Memory B cell (primary cell): ENCODE data around the gene NOTUM.
A peak's percentile ranks its signal among the peaks of the same experiment; 100 is the strongest.
"Not testable (repeated sequence)": the region's sequence is repeated elsewhere in the genome, so short reads cannot be mapped to it uniquely, and the experiment has no call there.

Source experiments
- ATAC-seq: fragments of 150-1000 bp; cut with Tn5 transposase; 2 replicates; pipeline ENCODE4 v1.10.0; 2021; ENCODE audit warnings: low read depth, mild to moderate bottlenecking, moderate library complexity
- DNase-seq, 2 donors: peaks; one replicate each; pipeline ENCODE4 v3.0.0; 2022; ENCODE audit warnings: low spot score in 2 of 2
- H3K27ac Mint-ChIP-seq: one replicate; pipeline ENCODE4 v1.8.0; 2022; ENCODE audit warnings: mild to moderate bottlenecking, moderate library complexity, mixed read lengths
- H3K27me3 Mint-ChIP-seq: one replicate; pipeline ENCODE4 v1.8.0; 2022; ENCODE audit warnings: mixed read lengths
- H3K36me3 Mint-ChIP-seq: one replicate; pipeline ENCODE4 v1.8.0; 2022; ENCODE audit warnings: mild to moderate bottlenecking, mixed read lengths
- H3K4me1 Mint-ChIP-seq: one replicate; pipeline ENCODE4 v1.8.0; 2022; ENCODE audit warnings: mixed read lengths
- H3K4me3 Mint-ChIP-seq: one replicate; pipeline ENCODE4 v1.8.0; 2022; ENCODE audit warnings: mild to moderate bottlenecking, moderate library complexity, mixed read lengths
- H3K9me3 Mint-ChIP-seq: one replicate; pipeline ENCODE4 v1.8.0; 2022; ENCODE audit warnings: mixed read lengths

Gene NOTUM

GRCh38 chr17:81925860-81926450, 35.0 kb downstream of the NOTUM start:
- ATAC-seq (no peak), DNase-seq (no peak)
- H3K27ac Mint-ChIP-seq = peak overlapping the region; percentile 85
- H3K27me3 Mint-ChIP-seq = peaks cover 2% of the 10 kb centered on the region
- H3K36me3 Mint-ChIP-seq = peaks cover 8% of the 10 kb centered on the region
- peak overlapping the region; percentile 81 for H3K4me3 Mint-ChIP-seq
- H3K9me3 Mint-ChIP-seq = no peaks in the 10 kb centered on the region
- peaks cover 12% of the 10 kb centered on the region for H3K4me1 Mint-ChIP-seq

- Mint-ChIP-seq H3K27ac (no peak overlapping the region), H3K9me3 (no peaks in the 10 kb centered on the region), H3K36me3 (peaks cover 8% of the 10 kb centered on the region), H3K27me3 (peaks cover 2% of the 10 kb centered on the region), H3K4me3 (peak overlapping the region; percentile 21), H3K4me1 (peaks cover 12% of the 10 kb centered on the region)
- ATAC-seq = no peak
- no peak for DNase-seq
Measured at GRCh38 chr17:81924557-81925532, 36.1 kb downstream of the NOTUM start.

GRCh38 chr17:81923302-81924260, 37.4 kb downstream of the NOTUM start:
- DNase-seq (no peak), ATAC-seq (no peak)
- Mint-ChIP-seq H3K4me1 (peaks cover 12% of the 10 kb centered on the region), H3K9me3 (no peaks in the 10 kb centered on the region), H3K27ac (no peak overlapping the region), H3K36me3 (peaks cover 8% of the 10 kb centered on the region), H3K27me3 (no peaks in the 10 kb centered on the region), H3K4me3 (no peak overlapping the region)

GRCh38 chr17:81922566-81923301, 38.3 kb downstream of the NOTUM start:
- ATAC-seq (no peak), DNase-seq (no peak)
- Mint-ChIP-seq H3K36me3 (peaks cover 9% of the 10 kb centered on the region), H3K4me1 (peaks cover 17% of the 10 kb centered on the region), H3K4me3 (no peak overlapping the region), H3K27me3 (no peaks in the 10 kb centered on the region), H3K9me3 (no peaks in the 10 kb centered on the region), H3K27ac (no peak overlapping the region)

GRCh38 chr17:81921996-81922565, 38.9 kb downstream of the NOTUM start:
- ATAC-seq = no peak
- no peak overlapping the region for H3K27ac Mint-ChIP-seq

GRCh38 chr17:81921537-81921862, 39.5 kb downstream of the NOTUM start:
- DNase-seq (no peak), ATAC-seq (no peak)
- no peak overlapping the region for H3K4me3 Mint-ChIP-seq
- no peaks in the 10 kb centered on the region for H3K9me3 Mint-ChIP-seq
- no peaks in the 10 kb centered on the region for H3K27me3 Mint-ChIP-seq
- no peak overlapping the region for H3K27ac Mint-ChIP-seq
- peaks cover 9% of the 10 kb centered on the region for H3K36me3 Mint-ChIP-seq
- H3K4me1 Mint-ChIP-seq = peaks cover 23% of the 10 kb centered on the region

More at GRCh38 chr17:81921996-81922565, 38.9 kb downstream of the NOTUM start:
- DNase-seq = no peak
- peaks cover 9% of the 10 kb centered on the region for H3K36me3 Mint-ChIP-seq
- peaks cover 20% of the 10 kb centered on the region for H3K4me1 Mint-ChIP-seq
- H3K9me3 Mint-ChIP-seq = no peaks in the 10 kb centered on the region
- H3K27me3 Mint-ChIP-seq = no peaks in the 10 kb centered on the region
- H3K4me3 Mint-ChIP-seq = no peak overlapping the region

- no peaks in the 10 kb centered on the region for H3K27me3 Mint-ChIP-seq
- H3K36me3 Mint-ChIP-seq = peaks cover 9% of the 10 kb centered on the region
- no peaks in the 10 kb centered on the region for H3K9me3 Mint-ChIP-seq
- peaks cover 18% of the 10 kb centered on the region for H3K4me1 Mint-ChIP-seq
- no peak for DNase-seq
- H3K4me3 Mint-ChIP-seq = no peak overlapping the region
- no peak for ATAC-seq
- no peak overlapping the region for H3K27ac Mint-ChIP-seq
Measured at GRCh38 chr17:81920612-81921536, 40.1 kb downstream of the NOTUM start.

- peaks cover 11% of the 10 kb centered on the region for H3K36me3 Mint-ChIP-seq
Measured at GRCh38 chr17:81918832-81919545, 42.0 kb downstream of the NOTUM start.

GRCh38 chr17:81918333-81918669, 42.7 kb downstream of the NOTUM start:
- peaks cover 17% of the 10 kb centered on the region for H3K4me1 Mint-ChIP-seq
- not testable (repeated sequence) for H3K27me3 Mint-ChIP-seq, DNase-seq

More at GRCh38 chr17:81918832-81919545, 42.0 kb downstream of the NOTUM start:
- DNase-seq = no peak
- H3K4me1 Mint-ChIP-seq = peaks cover 17% of the 10 kb centered on the region
- H3K27me3 Mint-ChIP-seq = no peaks in the 10 kb centered on the region
- no peaks in the 10 kb centered on the region for H3K9me3 Mint-ChIP-seq
- H3K4me3 Mint-ChIP-seq = no peak overlapping the region
- peak overlapping the region; percentile 92 for H3K27ac Mint-ChIP-seq
- ATAC-seq = no peak

GRCh38 chr17:81917565-81918332, 43.2 kb downstream of the NOTUM start, which contains the start of gene SIRT7:
Gene SIRT7 (minus strand): TSS chr17:81918176. CDS start chr17:81918131, 45 bp downstream.
- Mint-ChIP-seq H3K36me3 (peaks cover 11% of the 10 kb centered on the region), H3K4me1 (peaks cover 17% of the 10 kb centered on the region), H3K9me3 (no peaks in the 10 kb centered on the region), H3K27me3 (no peaks in the 10 kb centered on the region), H3K27ac (peak within 1 kb of the TSS; percentile 92), H3K4me3 (peak within 1 kb of the TSS; percentile 94)
- ATAC-seq = peak; percentile 93
- peak; percentile 73 to 74 for DNase-seq

More at GRCh38 chr17:81918333-81918669, 42.7 kb downstream of the NOTUM start:
- peaks cover 11% of the 10 kb centered on the region for H3K36me3 Mint-ChIP-seq
- ATAC-seq = peak; percentile 14
- not testable (repeated sequence) for H3K9me3 Mint-ChIP-seq
- peak overlapping the region; percentile 94 for H3K4me3 Mint-ChIP-seq
- peak overlapping the region; percentile 92 for H3K27ac Mint-ChIP-seq
